B cell (primary cell): ENCODE data around the gene CYTH3. TPM values are rescaled to one million over a fixed set of nuclear protein-coding genes. Genes with fewer than 3 reads are reported as not detected.

Experiments used
- ATAC-seq: fragments of 200-7000 bp; cut with Tn5 transposase; one replicate; pipeline ENCODE4 v1.10.0; 2021; ENCODE audit warnings: low read depth, mild to moderate bottlenecking, moderate number of reproducible peaks, moderate library complexity
- CTCF ChIA-PET: fragments of 350-600 bp; sonication (Branson Sonifier 250); formaldehyde crosslinking; loops from one replicate; lab custom pipeline; 2021; ENCODE audit warnings: antibody characterized with exemption, inconsistent platforms; lab: Charles Lee
- POLR2A ChIA-PET: fragments of 350-600 bp; sonication (Branson Sonifier 250); formaldehyde crosslinking; loops from one replicate; lab custom pipeline; 2021; ENCODE audit warnings: antibody characterized with exemption; lab: Charles Lee
- DNase-seq: peaks from one replicate; pipeline ENCODE4 v3.0.0; 2013
- H2AFZ ChIP-seq: 2 replicates; pipeline ENCODE4 v1.6.1; 2012; ENCODE audit warnings: mild to moderate bottlenecking, low read depth, low read length; ENCODE audit not compliant: insufficient read depth, poor library complexity, severe bottlenecking
- H3K27ac ChIP-seq, 2 donors: 1 replicate in 1 of 2; 2 replicates in 1 of 2; pipeline ENCODE4 v1.5.1; 2012 to 2013; ENCODE audit warnings: low read length in 2 of 2, mild to moderate bottlenecking in 2 of 2, moderate library complexity in 1 of 2
- H3K27me3 ChIP-seq, 4 experiments: fragments of 200-600 bp in 1 of 4; sonication (generic) in 1 of 4; replicated peaks in 1 of 4; 1 replicate in 2 of 4; 2 replicates in 2 of 4; pipeline versions ENCODE4 v1.6.1 to v1.7.0; 2013 to 2016; ENCODE audit warnings: low read length in 3 of 4, mild to moderate bottlenecking in 2 of 4, mixed read lengths in 1 of 4, moderate library complexity in 1 of 4; ENCODE audit not compliant: insufficient read depth in 4 of 4, control insufficient read depth in 3 of 4; ENCODE audit errors: control extremely low read depth in 1 of 4
- H3K36me3 ChIP-seq, 2 experiments: replicated peaks in 1 of 2; 1 replicate in 1 of 2; 2 replicates in 1 of 2; pipeline versions ENCODE4 v1.6.1 to v1.7.1; 2013; ENCODE audit warnings: low read length in 1 of 2; ENCODE audit not compliant: insufficient read depth in 2 of 2, control insufficient read depth in 1 of 2; ENCODE audit errors: control extremely low read depth in 1 of 2, extremely low read depth in 1 of 2
- H3K4me1 ChIP-seq, 2 donors: fragments of 200-600 bp in 1 of 2; sonication (generic) in 1 of 2; 1 replicate in 1 of 2; 2 replicates in 1 of 2; pipeline versions ENCODE4 v1.5.1 to v1.6.1; 2013 to 2017; ENCODE audit warnings: low read length in 2 of 2; ENCODE audit not compliant: control insufficient read depth in 2 of 2, insufficient read depth in 2 of 2
- H3K4me2 ChIP-seq: replicated peaks from 2 replicates; pipeline ENCODE3; 2012; ENCODE audit warnings: mild to moderate bottlenecking, low read depth, low read length; ENCODE audit not compliant: poor library complexity, severe bottlenecking
- H3K4me3 ChIP-seq, 5 experiments: fragments of 200-600 bp in 1 of 5; sonication (generic) in 1 of 5; 1 replicate in 3 of 5; 2 replicates in 2 of 5; pipeline versions ENCODE4 v1.5.1 to v1.7.0; 2011 to 2016; ENCODE audit warnings: low read length in 4 of 5, mild to moderate bottlenecking in 4 of 5, low read depth in 2 of 5, control low read depth in 1 of 5, moderate library complexity in 1 of 5; ENCODE audit not compliant: insufficient read depth in 1 of 5; ENCODE audit errors: control extremely low read depth in 1 of 5, extremely low read depth in 1 of 5
- H3K79me2 ChIP-seq: fragments of 200-600 bp; sonication (generic); one replicate; pipeline ENCODE4 v1.6.0; 2016; ENCODE audit warnings: low read length; ENCODE audit not compliant: control insufficient read depth, insufficient read depth
- H3K9ac ChIP-seq: fragments of 200-600 bp; sonication (generic); 2 replicates; pipeline ENCODE4 v1.6.1; 2017; ENCODE audit warnings: mild to moderate bottlenecking, low read length, moderate library complexity
- H3K9me3 ChIP-seq, 3 donors: one replicate each; pipeline versions ENCODE4 v1.6.1 to v1.7.1; 2013; ENCODE audit warnings: low read length in 2 of 3; ENCODE audit not compliant: control insufficient read depth in 2 of 3, insufficient read depth in 1 of 3; ENCODE audit errors: control extremely low read depth in 1 of 3
- H4K20me1 ChIP-seq: 2 replicates; pipeline ENCODE4 v1.6.0; 2012; ENCODE audit warnings: mild to moderate bottlenecking, low read length; ENCODE audit not compliant: insufficient read depth, control insufficient read depth, poor library complexity, severe bottlenecking
- H3K27ac Mint-ChIP-seq: one replicate; pipeline ENCODE4 v1.8.0; 2021; ENCODE audit warnings: mixed read lengths
- H3K27me3 Mint-ChIP-seq: one replicate; pipeline ENCODE4 v1.8.0; 2021; ENCODE audit warnings: mixed read lengths
- H3K4me1 Mint-ChIP-seq: one replicate; pipeline ENCODE4 v1.8.0; 2021; ENCODE audit warnings: mixed read lengths
- H3K4me3 Mint-ChIP-seq: one replicate; pipeline ENCODE4 v1.8.0; 2021; ENCODE audit warnings: mixed read lengths
- H3K9me3 Mint-ChIP-seq: one replicate; pipeline ENCODE4 v1.8.0; 2022; ENCODE audit warnings: mixed read lengths; ENCODE audit not compliant: insufficient read depth
- CTCF ChIP-seq: fragments of 200-600 bp; IDR thresholded peaks from one replicate; pipeline ENCODE4 v1.8.0; 2022; ENCODE audit warnings: antibody characterized with exemption, mild to moderate bottlenecking
- EZH2 ChIP-seq: IDR thresholded peaks from 2 replicates; pipeline ENCODE4 v1.6.1; 2012; ENCODE audit warnings: borderline replicate concordance, low read depth, mild to moderate bottlenecking, moderate library complexity, low read length; ENCODE audit not compliant: insufficient read depth, poor library complexity, severe bottlenecking
- WGBS: methylation state at CpG from one replicate; pipeline ENCODE4 v1.1.5; 2013; ENCODE audit warnings: missing lambda C conversion rate; ENCODE audit not compliant: insufficient coverage; 5-methylcytosine and 5-hydroxymethylcytosine counted together
- intact Hi-C: fragments of 100-400 bp; cut with micrococcal nuclease; formaldehyde crosslinking; loops from one replicate; pipeline ENCODE4 v1.10.0; 2022
- polyA plus RNA-seq: library from polyadenylated mRNA; depleted of rRNA; stranded (reverse); fragments of >200 nt; gene quantifications from 2 replicates; pipeline ENCODE4 v1.2.3, GENCODE V29; 2012
- total RNA-seq, 2 donors: library from RNA; stranded (reverse); fragments of 120-200 nt in 1 of 2; gene quantifications; 1 replicate in 1 of 2; 2 replicates in 1 of 2; pipeline versions ENCODE4 v1.2.3 to v1.2.4, GENCODE V29; 2013 to 2022

Gene CYTH3
- total and polyA plus RNA-seq, 2 donors (not counting 1 experiment from before 2014, with no cell fraction given): 5.2 to 11.3 TPM

DNA sequence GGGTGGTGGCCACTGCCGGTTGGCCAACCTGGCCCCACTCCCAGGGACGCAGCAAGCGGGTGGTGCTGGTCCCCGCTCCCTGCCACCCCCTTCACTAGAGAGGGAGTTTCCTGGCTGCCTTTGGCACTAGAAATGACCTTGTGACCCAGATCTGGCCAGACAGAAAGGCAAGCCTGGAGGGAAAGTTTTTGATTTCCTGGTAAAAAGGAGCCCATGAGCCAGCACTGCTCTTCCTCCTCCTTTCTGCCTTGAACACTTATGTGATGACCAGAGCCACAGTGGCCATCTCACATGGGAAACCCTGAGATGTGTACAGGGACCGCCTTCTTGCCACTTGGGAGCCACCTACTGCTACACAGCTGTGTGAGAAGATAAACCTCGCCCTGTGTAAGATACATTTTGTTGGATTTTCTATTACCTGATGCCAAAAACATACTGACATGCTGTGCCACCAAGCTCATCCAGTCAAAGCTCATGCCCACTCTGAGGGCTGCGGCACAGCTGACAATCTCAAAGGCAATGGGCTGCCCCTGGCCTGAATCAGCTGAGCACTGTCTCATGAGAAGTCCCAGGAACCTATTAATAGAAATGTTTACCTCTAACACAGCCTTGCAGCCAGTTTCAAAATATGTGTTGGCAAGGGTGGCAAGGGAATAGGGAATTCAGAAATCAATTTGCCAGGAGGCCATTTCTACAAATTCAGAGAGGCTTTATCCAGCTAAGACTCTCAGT lies 94.0 kb downstream of the CYTH3 start:
- Histone ChIP-seq H3K4me2 (no peak overlapping the region), H3K27ac (no peak overlapping the region), H3K27me3 (no peaks in the 10 kb centered on the region), H3K9me3 (no peaks in the 10 kb centered on the region), H3K79me2 (no peaks in the 10 kb centered on the region), H3K4me3 (no peak overlapping the region), H3K9ac (no peak overlapping the region), H4K20me1 (no peaks in the 10 kb centered on the region), H3K36me3 (no peaks in the 10 kb centered on the region), H2AFZ (no peak overlapping the region), H3K4me1 (no peaks in the 10 kb centered on the region)
- Mint-ChIP-seq H3K4me1 (no peaks in the 10 kb centered on the region), H3K9me3 (no peaks in the 10 kb centered on the region), H3K27me3 (no peaks in the 10 kb centered on the region), H3K27ac (no peak overlapping the region), H3K4me3 (no peak overlapping the region)
- ATAC-seq (no peak), DNase-seq (no peak)
- TF ChIP-seq CTCF: no peak
- no peak for TF ChIP-seq EZH2
- WGBS: 80% methylated on average over 1 of the region's 7 CpGs
- CTCF ChIA-PET: no interaction called here
- intact Hi-C loops: no loop called here
- POLR2A ChIA-PET: no interaction called here

DNA sequence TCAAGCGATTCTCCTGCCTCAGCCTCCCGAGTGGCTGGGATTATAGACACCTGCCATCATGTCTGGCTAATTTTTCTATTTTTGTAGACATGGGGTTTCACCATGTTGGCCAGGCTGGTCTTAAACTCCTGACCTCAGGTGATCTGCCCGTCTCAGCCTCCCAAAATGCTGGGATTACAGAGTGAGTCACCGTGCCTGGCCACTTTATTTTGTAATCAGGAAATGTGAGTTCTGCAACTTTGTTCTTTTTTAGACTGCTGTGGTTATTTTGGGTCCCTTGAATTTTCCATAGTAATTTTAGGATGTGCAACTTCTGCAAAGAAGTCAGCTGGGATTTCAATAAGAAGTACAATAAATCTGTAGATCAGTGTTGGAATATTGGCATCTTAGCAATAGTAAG lies 96.8 kb downstream of the CYTH3 start:
- Histone ChIP-seq H3K4me3 (no peak overlapping the region), H3K36me3 (no peaks in the 10 kb centered on the region), H3K9ac (no peak overlapping the region), H3K4me2 (no peak overlapping the region), H4K20me1 (no peaks in the 10 kb centered on the region), H3K9me3 (no peaks in the 10 kb centered on the region), H3K79me2 (no peaks in the 10 kb centered on the region), H3K4me1 (no peaks in the 10 kb centered on the region), H3K27me3 (no peaks in the 10 kb centered on the region), H3K27ac (no peak overlapping the region), H2AFZ (no peak overlapping the region)
- Mint-ChIP-seq H3K27me3 (no peaks in the 10 kb centered on the region), H3K9me3 (no peaks in the 10 kb centered on the region), H3K4me1 (no peaks in the 10 kb centered on the region), H3K27ac (no peak overlapping the region), H3K4me3 (no peak overlapping the region)
- ATAC-seq (no peak), DNase-seq (no peak)
- ChIA-PET CTCF (interaction anchor here (0.9 kb wide), 1 partner anchor 40 kb away, joined by 3 read pairs; no protein-coding TSS in a partner anchor), POLR2A (no interaction called here)
- intact Hi-C loops: no loop called here
- TF ChIP-seq CTCF (no peak), EZH2 (no peak)
- WGBS: 55% methylated on average over 4 of the region's 4 CpGs
